ENCODE data around the gene SFRP5.

The SFRP5 gene

DNA sequence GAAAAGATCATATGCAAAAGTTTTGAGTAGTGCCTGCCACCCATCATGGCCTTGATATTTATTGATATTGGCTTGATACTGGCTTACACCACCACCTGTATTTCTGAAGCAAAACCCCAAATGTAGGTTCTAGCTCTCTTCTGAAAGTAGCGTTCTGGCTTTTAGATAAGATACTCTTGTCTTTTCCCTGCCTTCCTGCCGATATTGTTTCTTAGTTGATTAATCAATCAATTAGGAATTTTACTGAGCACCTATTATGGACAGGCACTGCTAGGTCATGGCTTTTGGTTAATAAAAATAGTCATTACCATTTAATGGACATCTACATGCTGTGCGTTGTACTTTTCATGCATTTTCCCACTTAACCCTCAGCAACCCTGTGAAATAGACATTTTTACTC, 7.9 kb downstream of the SFRP5 start:
- DNase-seq: no peak

DNA sequence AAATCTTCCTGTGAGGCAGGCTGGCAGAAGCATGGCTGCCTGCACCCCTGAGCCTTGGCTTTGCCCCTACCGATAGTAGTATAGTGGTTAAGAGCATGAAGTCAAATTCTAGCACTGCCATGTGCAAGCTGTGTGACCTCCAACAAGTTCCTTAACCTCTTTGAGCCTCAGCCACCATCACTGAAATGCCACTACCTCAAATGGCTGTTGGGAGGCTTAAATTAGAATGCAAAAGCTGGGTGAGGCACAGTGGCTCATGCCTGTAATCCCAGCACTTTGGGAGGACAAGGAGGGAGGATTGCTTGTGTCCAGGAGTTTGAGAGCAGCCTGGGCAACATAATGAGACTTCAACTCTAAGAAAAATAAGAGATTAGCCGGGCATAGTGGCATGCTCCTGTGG, 8.4 kb downstream of the SFRP5 start:
- DNase-seq: no peak

DNA sequence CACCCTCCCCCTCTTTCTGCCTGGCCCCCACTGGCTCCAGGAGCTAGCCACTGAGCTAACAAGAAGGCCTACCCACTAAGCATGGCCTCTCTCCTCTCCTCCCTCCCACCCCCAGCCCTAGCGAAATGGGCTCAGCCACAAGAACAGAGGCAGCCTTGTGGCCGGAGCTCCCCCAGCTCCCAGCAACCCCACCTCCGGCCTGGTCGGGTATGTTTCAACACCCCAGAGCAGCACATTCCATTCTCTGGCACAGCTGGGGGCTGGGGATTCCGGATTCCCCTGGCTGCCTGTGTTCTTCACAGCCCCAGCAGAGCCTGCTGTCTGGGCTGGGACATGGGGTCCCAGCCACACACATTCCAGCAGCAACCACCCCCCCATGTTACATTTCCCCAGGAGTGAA, 9.0 kb downstream of the SFRP5 start:
- no peak for DNase-seq

DNA sequence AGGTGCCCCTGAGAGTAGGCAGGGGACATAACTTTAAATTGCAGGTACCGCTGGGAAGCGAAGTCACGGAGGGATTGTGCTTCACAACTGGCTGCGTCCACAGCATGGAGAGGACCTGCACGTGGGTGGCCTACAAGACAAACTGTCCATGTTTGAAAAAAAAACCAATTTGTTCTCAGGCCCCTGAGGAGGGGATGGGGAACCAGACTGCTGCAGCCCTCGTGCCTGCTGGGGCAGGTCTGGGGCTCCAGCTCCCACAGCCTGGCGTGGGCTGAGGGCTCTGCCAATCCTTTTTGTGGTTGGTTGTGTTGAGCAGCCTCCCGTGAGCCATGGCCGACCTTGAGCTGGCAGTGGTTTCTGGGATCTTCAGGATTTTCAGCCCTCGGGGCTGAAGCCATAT, 9.7 kb downstream of the SFRP5 start:
- DNase-seq: no peak

DNA sequence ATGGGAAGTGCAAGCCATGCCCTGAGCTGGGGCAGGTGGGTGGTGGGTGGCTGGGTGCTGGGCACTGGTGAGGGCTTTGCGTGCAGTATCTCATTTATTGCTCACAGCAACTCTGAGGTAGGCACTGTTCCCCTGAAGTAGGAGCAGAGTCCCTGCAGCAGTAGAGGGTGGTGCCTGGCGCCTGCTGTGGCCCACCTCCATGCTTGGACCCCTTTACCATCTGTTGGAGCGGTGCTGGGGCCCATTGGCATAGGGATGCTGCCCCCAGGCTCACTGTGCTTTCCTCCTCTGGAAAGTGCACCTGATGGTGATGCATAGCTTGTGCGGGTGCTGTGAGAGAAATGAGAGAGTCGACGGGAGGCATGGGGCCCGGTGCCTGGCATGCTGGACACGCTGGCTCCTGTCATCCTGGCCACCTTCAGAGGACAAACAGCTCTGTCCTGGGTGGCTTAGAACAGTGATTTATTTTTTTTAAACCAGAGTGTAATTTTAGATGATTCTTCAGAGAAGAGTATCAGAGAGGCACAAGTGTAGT, 10.4 kb downstream of the SFRP5 start:
- DNase-seq: no peak

DNA sequence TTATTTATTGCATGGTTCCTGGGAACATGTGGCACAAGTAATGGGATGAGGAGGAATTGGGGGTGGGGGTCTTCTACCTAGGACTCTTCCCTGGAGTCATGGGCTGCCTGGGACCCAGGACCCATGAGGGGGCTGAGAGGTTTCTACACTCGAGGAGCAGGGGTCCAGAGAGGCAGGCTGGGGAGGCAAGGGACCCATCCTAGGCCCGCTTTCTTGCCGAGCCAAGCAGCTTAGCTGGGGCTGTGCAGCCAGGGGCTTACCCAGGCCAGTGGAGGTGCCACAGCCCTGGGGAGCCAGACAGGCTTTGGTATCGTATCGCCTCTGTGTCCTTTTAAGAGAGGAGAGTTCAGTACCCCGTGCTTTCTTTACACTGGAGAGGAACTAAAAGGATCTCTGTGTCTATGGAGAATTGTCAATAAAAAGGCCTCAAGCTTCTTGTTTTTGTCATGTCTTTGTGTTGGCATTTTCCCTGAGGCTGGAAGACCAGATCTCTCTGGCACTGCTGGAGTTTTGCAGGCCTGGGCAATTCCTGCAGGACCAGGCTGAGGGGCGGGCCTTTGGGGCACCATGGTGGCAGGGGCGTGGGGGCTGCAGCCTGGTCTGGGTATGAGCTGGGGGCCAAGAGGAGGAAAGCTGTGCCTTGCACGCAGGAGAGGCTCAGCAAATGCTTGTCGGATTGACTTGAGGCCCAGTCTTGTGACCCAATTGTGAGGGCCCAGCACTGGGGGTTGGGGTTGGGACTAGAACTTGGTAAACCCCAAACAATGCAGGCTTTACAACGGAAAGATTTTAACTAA, 11.1 kb downstream of the SFRP5 start:
- no peak for DNase-seq

DNA sequence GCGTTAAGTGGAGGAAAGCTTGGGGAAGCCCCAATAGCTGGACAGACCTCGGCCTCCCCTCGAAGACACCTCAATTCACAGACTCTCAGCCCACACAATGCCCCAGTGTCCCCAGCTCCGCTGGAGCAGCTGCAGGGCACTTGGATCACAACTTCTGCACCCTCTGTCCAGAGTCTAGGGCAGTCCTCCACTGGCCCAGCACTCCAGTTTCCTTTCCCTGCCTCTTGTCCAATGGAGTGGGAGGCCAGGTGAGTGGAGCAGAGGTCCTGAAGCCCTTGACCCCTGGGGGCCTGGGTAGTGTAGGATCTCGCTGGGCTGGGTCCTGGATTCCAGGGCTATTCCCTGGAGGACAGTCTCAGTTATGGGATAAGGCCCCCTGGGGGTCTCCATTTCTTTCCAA, 11.9 kb downstream of the SFRP5 start:
- DNase-seq: no peak

DNA sequence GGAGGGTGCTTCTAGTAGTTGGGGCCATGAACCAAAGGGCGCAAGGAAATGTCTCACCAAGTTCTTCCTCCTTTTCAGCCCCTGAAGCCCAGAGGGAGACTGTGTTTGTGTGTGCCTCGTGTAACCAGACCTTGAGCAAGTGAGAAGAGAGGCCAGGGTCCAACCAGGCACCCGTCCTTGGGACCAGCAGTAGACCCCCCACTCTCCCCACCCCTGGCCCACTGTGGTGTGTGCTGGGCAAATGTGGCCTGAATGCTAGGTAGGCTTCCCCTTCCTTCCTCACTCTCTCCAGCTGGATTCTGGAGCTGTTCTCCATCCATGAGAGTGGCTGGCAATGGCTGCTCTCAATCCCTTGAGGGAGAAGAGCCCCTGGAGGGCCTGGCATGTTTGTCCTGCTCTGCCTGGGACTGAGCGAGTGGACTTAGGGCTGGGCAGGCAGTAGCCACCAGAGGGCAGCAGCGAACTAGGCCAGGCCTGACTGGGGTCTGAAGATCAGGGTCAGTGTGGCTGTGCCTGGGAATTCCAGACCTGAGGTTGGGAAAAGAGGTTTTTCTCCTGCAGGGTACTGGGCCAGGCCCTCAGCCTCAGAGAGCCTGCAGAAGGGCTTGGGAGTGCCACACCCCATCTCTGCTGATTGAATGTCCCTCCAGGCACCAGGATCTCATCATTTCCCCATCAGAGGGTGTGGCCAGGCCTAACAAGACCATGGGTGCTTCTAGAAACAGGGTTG, 12.5 kb downstream of the SFRP5 start:
- DNase-seq: peak; percentile 0

DNA sequence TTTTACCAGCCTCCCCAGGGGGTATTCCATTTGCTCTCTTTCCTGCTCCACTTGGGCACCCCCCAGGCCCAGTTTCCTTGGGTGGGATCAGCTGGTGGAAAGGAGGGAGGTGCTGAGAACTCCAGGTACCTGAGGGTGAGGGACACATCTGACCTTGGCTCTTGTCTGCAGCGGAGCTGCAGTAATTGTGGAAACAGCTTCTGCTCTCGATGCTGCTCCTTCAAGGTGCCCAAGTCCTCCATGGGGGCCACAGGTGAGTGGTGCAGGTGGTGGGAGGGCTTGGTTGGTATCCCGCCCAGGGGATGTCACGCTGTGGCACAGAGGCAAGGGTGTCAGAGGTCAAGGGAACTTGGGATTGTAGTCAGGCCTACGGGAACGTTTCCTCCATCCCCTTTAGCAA, 14.3 kb downstream of the SFRP5 start:
- no peak for DNase-seq

DNA sequence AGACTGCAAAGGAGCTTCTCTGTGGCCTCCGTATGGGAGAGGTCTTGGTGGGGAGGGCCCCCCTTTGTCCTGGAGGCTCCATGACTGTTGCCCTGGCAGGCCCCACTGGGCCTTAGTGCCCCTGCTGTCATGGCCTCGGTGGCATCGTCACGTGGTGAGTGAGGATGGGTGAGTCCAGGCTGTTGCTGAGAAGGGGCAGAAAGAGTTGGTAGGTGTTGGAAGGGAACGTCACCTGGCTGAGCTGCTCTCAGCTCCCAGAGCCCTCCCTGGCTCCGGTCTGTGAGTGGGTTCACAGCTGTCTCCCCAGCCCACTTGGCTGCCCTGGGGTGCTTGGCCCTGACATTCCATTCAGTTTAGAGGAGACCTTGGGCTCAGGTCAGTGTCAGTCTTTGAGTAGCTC, 16.1 kb downstream of the SFRP5 start:
- DNase-seq: no peak

DNA sequence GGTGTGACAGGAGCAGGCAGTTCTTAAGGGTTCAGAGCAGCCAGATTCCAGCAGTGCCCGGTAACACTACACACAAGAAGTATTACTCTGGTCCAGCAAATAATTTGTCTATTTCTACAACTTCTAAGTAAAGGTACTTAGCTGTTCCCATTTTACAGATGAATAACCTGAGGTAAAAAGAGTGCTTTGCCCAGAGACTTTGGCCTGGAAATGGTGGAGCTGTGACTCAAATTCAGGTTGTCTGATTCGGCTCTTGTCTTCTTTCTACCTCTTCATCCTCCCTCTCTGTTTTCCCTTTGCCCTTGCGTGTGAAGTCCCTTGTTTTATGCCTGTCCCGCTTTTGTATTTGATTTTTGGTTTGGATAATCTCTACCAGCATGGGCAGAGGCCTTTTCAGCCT, 17.1 kb downstream of the SFRP5 start:
- DNase-seq: no peak

DNA sequence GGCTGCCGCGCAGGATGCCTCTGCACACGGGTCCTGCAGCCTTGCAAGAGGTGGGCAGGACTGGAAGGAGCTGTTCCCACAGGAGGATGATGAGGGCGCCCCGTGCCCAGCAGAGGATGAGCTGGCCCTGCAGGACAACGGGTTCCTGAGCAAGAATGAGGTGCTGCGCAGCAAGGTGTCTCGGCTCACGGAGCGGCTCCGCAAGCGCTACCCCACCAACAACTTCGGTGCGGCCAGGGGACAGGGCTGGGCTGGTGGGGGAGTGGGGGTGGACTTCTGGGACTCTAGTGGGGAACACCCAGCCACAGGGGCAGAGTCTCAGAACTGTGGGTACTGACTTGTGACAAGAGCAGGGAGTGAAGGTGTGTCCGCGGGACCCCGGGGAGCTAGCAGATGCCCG, 18.8 kb downstream of the SFRP5 start:
- DNase-seq: no peak

DNA sequence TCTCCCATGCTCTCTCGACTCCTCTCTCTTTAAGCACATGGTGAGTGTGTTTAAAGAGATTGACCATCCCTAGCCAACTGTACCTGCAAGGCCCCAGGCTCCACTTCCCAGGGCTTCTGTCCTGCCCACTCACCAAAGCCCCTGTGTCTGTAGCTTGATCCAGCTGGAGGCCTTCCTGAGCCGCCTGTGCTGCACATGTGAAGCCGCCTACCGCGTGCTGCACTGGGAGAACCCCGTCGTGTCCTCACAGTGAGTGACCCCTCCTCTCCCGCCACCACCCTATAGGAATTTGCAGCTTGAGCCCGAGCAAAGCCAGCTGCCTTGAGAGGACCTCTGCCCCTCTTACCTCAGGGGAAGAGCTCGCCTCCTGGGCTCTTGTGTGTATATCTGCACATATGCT, 23.7 kb downstream of the SFRP5 start:
- DNase-seq: no peak

DNA sequence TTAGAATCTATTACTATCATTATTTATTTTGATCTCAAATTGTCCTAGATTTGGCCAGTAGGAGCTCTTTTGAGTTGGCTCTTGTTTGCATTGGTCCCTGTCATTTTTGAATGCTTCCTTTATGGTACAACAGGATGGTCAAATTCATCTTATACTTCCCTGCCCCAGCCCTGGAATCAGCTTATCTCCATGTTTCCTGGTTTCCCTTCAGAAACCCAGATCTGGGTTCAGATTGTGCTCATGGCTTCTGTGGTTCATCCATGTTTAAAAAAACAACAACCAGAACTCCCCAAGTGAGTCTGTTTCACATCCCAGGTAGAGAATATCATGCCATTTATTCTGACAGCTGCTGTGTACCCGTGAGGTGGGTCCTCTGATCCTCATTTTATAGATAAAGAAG, 24.2 kb downstream of the SFRP5 start:
- DNase-seq: no peak

DNA sequence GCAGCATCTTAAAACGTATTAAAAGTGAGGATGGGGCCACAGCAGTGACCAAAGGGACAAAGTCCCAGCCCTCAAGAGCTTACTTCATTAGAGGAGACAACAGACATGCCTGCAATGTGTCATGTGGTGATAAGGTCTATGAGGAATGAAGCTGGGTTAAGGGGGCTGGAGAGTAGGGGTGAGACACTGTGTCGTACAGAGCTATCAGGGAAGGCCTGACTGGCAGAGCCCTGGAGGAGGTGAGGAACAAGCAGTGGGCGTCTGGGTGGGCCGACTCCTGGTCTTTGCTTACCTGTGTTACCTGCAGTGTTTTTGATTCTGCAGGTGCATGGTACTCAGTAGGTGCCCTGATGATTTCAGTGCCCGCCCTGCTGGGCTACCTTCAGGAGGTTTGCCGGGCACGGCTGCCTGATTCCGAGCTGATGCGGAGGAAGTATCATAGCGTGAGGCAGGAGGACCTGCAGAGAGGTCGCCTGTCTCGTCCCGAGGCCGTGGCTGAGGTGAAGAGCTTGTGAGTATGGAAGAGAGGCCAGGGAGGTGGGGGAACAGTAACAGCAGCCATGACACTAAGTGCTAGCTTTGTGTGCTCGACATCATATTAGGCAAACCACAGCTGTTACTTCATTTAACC, 27.3 kb downstream of the SFRP5 start:
- no peak for DNase-seq

DNA sequence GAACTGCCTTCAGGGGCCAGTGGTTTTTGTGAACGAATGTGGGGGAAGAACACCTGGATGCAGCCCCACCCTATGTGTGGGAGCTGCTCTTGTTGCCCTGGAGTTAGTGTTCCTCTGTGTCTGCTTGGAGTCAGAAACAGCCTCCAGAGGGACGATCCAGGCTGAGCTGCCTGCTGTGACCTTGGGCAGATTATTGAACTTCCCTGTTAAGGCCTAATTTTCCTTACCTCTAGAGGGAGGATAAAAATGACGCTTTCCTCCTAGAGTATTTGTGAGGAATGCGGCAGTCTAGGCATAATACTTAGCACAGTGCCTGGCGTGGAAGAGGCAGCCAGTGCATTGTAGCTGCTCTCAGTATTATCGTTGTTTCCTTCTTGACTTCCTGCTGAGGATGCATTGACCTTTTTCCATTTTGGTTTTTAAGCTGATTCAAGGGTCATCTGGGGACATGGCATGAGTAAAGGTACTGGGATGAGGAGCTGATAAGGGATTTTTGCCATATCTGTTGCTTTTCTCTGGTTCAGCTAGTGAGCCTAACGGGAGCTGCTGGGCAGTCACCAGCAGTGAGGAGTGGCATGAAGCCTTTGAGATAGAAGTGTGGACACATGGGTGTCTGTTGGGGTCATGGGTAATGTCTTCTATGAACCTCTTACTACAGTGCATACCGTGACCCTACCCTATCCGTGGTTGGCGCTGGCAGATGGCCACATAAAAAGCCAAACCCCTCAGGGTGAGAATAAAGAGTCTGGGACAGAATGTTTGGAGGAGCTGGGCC, 28.4 kb downstream of the SFRP5 start:
- DNase-seq: no peak

DNA sequence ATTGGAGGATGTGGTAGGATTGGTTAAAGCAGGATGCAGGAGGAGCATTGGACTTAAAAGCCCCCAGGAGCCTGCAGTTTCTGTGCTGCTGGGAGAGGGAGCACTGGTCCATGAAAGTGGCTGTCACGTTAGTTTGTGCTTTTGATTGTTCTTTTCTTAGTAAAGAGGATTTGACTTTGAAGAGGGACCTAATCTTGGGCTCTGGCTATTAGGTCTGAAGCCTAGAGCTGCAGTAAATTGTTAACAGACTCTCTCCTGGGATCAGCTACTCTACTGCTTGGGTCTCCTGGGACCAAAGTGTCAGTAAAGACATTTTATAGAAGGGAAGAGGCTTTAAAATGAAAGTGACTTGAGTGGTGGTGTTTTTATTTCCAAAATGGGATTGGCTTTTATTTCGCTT, 31.2 kb downstream of the SFRP5 start:
- no peak for DNase-seq

DNA sequence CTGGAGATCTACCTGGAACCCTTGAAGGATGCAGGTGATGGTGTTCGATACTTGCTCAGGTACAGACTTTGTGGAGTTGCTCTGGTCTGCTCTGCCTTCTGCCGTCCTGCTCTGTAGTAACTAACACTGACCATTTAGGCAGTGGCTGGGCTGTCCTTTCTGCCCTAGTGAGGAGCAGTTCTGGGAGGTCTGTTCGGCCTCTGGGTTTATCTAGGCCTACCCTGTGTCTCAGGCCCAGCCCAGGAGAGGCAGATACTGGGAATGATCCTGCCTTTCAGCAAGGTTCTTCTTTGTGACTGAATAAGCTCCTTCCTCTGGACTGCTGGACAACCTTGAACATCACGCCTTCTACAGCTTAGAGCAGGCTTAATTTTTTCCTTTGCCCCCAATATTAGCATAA, 33.2 kb downstream of the SFRP5 start:
- DNase-seq: no peak

DNA sequence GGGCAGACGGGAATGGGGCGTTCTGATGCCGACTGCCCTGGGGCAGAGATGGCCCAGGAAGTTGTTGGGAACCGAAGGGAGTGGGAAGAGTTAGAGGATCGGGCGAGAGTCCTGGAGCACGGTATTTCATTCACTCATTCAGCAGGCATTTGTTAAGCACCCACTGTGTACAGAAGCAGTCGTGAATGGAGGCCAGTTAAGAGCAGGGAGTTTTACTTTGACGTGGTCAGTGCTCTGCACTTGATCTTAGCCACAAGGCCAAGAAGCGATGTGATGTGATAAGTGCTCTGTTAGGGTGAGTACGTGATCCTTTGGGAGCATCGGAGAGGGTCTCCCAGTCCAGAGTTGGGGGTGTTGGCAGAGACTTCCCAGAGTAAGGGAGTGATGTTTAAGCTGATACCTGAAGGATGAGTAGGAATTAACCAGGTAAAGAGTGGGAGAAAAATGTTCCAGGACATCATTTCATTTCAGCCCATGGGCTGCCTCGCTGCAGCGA, 34.0 kb downstream of the SFRP5 start:
- no peak for DNase-seq

DNA sequence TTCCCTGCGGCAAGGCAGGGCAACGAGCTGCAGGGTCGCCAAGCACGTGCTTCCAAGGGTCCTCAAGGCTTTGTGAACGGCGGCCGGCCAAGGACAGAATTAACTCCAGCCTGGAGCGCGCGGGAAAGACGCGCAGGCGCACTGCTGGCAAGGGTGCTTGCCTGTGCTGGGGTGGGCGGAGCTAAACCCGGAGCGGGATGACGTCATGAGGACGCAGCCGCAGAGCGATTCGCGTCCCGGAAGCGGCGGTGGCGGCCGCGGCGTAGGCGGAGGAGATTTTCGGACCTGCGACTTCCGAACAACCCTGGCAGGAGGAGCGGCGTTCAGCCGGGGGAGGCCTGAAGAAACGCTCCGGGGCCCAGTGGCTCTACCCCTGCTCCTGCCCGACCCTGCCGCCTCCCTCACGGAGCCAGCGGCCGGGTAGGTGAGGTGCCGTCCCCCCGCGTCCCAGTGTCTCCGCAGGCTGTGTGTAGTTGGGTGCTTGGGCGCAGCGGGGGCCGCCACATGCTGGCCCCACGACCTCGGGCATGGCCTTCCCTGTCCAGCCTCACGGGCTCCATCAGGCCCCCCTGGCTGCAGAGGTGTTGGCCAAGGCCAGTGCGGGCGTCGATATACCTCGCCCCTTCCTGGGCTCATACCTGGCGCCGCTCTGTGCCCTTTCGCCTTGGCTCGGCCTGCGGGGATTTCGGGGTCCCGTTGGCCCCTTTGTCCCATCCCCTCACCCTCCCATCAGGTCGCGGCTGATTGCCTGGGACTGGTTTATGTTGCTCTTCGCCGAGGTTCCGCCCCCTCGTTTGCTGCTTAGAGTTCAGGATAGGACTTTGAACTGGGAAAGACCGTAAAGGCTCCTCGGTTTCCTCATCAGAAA, 34.7 kb downstream of the SFRP5 start, which contains the start of gene ZFYVE27:
Gene ZFYVE27 (plus strand): TSS at position 227 of the 868 bp plus-strand sequence. CDS start 1,350 bp downstream, outside the sequence.
- peak; percentile 70 for DNase-seq

DNA sequence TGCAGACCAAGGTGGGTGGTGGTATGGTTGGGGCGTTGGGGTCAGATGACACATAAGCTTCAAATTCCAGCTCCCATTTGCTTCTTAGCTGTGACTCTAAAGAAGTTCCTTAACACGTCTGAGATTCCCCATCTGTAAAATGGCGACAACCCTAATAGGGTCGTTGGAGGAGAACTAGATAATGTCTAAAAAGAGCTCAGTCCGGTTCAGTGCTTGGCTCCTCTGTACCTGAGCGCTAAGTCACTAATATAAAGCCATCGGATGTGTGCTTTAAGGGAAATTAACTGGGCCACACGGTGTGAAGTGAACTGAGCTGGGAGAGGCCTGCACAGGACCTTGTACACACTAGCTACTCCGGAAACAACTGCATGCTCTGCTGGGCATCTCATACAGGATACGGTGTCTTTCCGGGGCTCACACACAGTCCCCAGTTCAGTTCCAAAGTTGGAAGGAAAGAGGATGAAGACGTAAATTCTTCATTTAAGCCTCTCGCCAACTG, 35.3 kb downstream of the SFRP5 start:
- no peak for DNase-seq

DNA sequence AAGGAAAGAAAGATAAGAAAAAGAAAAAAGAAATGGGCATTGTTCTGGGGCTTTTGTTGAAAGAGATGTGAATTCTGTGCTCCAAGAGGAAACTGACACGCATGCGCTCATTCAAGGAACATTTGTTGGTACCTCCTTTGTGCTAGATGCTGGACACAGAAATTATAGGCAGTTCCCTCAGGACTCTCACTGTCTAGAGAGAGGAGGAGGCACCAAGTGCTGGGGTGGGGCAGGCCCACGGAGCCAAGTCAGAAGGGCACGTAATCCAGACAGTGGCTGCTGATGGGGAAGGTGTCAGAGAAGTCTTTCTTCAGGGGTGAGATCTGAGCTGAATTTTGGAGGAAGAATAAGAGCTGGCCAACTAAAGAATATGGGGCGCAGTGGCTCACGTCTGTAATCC, 37.8 kb downstream of the SFRP5 start:
- no peak for DNase-seq

Data from NCI-H2171 (cell line).